ENCODE results near the gene PHGDH. TPM values are rescaled to one million over a fixed set of nuclear protein-coding genes. Genes with fewer than 3 reads are reported as not detected.
A peak's percentile ranks its signal among the peaks of the same experiment; 100 is the strongest.

The PHGDH gene
- 100 to 1,000 TPM in 1 of 4 donors, 10 to 100 TPM in 2, 1 to 10 TPM in 1; 6.4 to 120 (median 34.6) TPM for total RNA-seq

DNA sequence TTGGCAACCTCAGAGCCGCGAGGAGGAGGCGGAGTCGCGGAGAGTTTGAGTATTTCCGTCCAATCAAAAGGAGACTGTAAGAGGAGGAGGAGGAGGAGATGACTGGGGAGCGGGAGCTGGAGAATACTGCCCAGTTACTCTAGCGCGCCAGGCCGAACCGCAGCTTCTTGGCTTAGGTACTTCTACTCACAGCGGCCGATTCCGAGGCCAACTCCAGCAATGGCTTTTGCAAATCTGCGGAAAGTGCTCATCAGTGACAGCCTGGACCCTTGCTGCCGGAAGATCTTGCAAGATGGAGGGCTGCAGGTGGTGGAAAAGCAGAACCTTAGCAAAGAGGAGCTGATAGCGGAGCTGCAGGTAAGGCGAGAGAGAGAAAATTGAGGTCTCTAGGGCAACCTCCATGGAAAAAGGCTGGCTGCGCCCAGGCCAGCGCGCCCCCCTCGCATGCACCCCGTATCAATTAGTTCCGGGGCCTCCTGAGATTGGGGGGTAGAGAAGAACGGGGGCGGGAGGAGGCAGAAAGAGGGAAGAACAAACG is at the start of gene PHGDH:
PHGDH (plus strand) TSS at position 131 of the 538 bp plus-strand sequence; CDS start at position 220, 89 bp downstream.
- Histone ChIP-seq H3K4me1 (no peaks in the 10 kb centered on the region), H3K36me3 (no peaks in the 10 kb centered on the region), H3K27ac (peak within 1 kb of the TSS; percentile 70 to 77), H3K4me3 (peak within 1 kb of the TSS; percentile 59 to 63), H3K9me3 (no peaks in the 10 kb centered on the region), H3K27me3 (no peaks in the 10 kb centered on the region)
- DNase-seq, result peak; percentile 74 to 76
- intact Hi-C loops (cut with DNase I; ENCODE audit: low total_unique reads), result no loop called here
- TF ChIP-seq POLR2A (IDR thresholded peaks at IDR 0.05), result peak in 1 of 2 donors; percentile 40
- TF ChIP-seq, protein P1, sequence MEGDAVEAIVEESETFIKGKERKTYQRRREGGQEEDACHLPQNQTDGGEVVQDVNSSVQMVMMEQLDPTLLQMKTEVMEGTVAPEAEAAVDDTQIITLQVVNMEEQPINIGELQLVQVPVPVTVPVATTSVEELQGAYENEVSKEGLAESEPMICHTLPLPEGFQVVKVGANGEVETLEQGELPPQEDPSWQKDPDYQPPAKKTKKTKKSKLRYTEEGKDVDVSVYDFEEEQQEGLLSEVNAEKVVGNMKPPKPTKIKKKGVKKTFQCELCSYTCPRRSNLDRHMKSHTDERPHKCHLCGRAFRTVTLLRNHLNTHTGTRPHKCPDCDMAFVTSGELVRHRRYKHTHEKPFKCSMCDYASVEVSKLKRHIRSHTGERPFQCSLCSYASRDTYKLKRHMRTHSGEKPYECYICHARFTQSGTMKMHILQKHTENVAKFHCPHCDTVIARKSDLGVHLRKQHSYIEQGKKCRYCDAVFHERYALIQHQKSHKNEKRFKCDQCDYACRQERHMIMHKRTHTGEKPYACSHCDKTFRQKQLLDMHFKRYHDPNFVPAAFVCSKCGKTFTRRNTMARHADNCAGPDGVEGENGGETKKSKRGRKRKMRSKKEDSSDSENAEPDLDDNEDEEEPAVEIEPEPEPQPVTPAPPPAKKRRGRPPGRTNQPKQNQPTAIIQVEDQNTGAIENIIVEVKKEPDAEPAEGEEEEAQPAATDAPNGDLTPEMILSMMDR (IDR thresholded peaks at IDR 0.05), result no peak

DNA sequence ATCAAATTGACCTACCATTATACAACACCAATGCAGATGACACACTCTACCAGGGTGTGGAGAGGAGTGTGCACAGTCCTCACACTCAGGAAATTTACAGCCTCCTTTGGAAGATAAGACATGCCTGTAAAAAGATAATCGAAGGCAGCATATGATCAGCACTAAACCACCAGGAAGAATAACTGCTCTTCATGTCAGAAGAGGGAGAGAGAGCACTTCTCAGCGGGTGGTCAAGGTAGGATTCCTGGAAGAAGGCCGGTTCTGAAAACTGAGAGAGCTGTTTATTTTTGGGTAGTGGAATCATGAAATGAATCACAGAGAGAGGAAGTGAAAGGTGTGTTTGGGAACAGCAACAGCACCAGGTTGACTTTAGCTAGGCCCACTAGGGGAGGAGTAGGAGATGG is 49.7 kb upstream of the PHGDH start:
- intact Hi-C loops (cut with DNase I; ENCODE audit: low total_unique reads), result no loop called here
- TF ChIP-seq POLR2A (IDR thresholded peaks at IDR 0.05), result no peak
- TF ChIP-seq, protein P1 (IDR thresholded peaks at IDR 0.05), result no peak
- Histone ChIP-seq H3K4me3 (no peak overlapping the region), H3K27me3 (no peaks in the 10 kb centered on the region), H3K4me1 (no peaks in the 10 kb centered on the region), H3K9me3 (no peaks in the 10 kb centered on the region), H3K36me3 (no peaks in the 10 kb centered on the region), H3K27ac (no peak overlapping the region)
- no peak for DNase-seq

DNA sequence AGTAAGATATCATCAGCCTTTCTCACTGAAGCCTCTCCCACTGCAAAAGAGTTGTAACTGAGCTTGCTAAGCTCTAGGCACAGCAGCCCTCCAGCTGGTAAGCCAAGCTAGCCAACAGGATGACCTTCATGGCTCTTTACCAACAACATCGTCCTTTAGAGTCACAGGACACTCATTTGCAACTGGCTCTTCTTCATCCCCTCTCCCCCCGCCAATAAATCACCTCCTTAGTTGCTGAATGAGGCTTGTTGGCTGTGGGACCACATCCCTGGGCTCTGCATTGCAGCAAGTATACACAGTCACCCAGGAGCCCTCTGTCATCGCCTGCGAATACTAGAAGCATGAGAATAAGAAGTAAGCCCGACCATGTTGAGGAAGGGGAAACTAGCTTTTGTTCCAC is 47.7 kb upstream of the PHGDH start:
- TF ChIP-seq, protein P1 (IDR thresholded peaks at IDR 0.05), result no peak
- TF ChIP-seq POLR2A (IDR thresholded peaks at IDR 0.05), result no peak
- no peak overlapping the region for H3K4me3 ChIP-seq

DNA sequence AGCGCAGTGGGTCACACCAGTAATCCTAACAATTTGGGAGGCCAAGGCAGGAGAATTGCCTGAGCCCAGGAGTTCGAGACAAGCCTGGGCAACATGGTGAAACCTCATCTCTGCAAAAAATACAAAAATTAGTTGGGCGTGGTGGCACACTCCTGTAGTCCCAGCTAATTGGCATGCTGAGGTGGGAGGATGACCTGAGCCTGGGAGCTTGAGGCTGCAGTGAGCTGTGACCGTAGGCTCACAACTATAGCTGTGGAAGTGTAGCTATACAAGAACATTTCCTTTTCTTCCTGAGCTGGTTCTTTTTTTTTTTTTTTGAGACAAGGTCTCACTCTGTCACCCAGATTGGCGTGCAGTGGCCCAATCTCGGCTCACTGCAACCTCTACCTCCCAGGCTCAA is 44.6 kb upstream of the PHGDH start:
- Histone ChIP-seq H3K4me3 (no peak overlapping the region), H3K27me3 (no peaks in the 10 kb centered on the region), H3K36me3 (no peaks in the 10 kb centered on the region), H3K9me3 (no peaks in the 10 kb centered on the region), H3K27ac (no peak overlapping the region), H3K4me1 (no peaks in the 10 kb centered on the region)
- DNase-seq, result no peak
- no peak for TF ChIP-seq POLR2A (IDR thresholded peaks at IDR 0.05)
- TF ChIP-seq, protein P1 (IDR thresholded peaks at IDR 0.05), result no peak
- intact Hi-C loops (cut with DNase I; ENCODE audit: low total_unique reads), result loop anchor here (5.0 kb wide), 1 partner anchor 55 kb away; no protein-coding TSS in a partner anchor

More for the DNA sequence above, 47.7 kb upstream of the PHGDH start:
- Histone ChIP-seq H3K27me3 (no peaks in the 10 kb centered on the region), H3K27ac (no peak overlapping the region), H3K4me1 (no peaks in the 10 kb centered on the region), H3K36me3 (no peaks in the 10 kb centered on the region), H3K9me3 (no peaks in the 10 kb centered on the region)
- intact Hi-C loops (cut with DNase I; ENCODE audit: low total_unique reads), result no loop called here
- no peak for DNase-seq

DNA sequence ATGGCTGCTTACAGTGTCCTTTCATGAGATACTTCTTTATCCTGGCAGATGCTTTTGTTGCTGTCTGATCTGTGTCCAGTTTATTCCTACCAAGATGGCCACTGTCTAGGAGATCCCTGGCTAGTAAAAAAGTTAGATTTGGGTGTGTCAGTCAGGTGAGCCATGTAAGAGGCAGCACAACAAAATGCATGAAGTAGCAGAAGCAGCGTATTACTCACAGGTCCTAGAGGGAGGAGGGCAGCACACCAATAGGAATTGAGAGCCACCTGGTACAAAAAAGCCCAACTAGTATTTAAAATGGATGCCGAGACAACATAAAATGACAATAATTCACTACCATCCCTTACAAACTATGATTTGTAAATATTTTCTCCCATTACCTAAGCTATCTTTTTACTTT is 40.8 kb upstream of the PHGDH start:
- no peak for DNase-seq
- H3K4me3 ChIP-seq, result no peak overlapping the region
- no peak overlapping the region for H3K27ac ChIP-seq
- intact Hi-C loops (cut with DNase I; ENCODE audit: low total_unique reads), result no loop called here
- no peaks in the 10 kb centered on the region for H3K4me1 ChIP-seq
- TF ChIP-seq, protein P1 (IDR thresholded peaks at IDR 0.05), result no peak
- no peak for TF ChIP-seq POLR2A (IDR thresholded peaks at IDR 0.05)
- no peaks in the 10 kb centered on the region for H3K9me3 ChIP-seq
- H3K27me3 ChIP-seq, result no peaks in the 10 kb centered on the region
- H3K36me3 ChIP-seq, result no peaks in the 10 kb centered on the region

Measured in uterus (tissue), 4 donors.